Activated T-helper 1 cell treated with Interleukin-2 at 50 U/mL for 16 hours (primary cell): ENCODE measurements around the gene HEBP2.

Source experiments
- DNase-seq: peaks from one replicate; pipeline ENCODE4 v3.0.0-alpha.2; 2020; ENCODE audit warnings: low read depth

Gene HEBP2

DNA sequence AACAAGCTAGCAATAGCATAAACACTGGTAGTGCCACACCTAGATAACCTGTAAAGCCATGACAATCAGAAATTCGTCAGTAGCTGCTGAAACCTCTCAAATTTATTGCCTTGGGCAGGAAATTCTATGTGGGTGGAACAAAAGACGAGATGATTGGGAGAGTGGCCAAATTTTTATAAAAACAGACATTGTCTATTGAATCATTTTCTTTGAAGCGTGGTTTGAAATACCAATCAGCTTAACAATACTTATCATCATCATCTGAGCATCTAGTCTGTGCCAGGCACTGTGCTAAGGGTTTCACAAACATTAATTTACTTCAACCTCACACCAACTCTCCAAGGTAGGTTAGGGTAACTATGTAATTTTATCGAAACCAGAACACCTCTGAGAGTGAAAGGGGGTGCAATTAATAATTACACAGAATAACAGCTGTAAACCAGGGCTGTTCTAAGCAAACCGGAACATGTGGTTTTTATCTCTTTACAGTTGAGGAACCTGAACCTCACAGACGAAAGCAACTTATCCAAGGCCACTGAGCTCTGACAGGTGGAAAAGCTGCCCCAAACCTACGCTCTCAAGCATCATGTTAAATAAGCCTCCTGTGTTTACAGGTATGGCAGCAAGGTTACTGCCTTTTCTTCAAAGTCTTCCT lies 51.9 kb downstream of the HEBP2 start:
- DNase-seq = no peak

GRCh38 chr6:138456401-138456790 lies 52.4 kb downstream of the HEBP2 start:
- no peak for DNase-seq

GRCh38 chr6:138461647-138462046 lies 57.6 kb downstream of the HEBP2 start:
- no peak for DNase-seq

- DNase-seq = no peak
These were observed 60.1 kb downstream of the HEBP2 start for GRCh38 chr6:138464085-138464484.

GRCh38 chr6:138465007-138465645 lies 61.1 kb downstream of the HEBP2 start:
- no peak for DNase-seq

DNA sequence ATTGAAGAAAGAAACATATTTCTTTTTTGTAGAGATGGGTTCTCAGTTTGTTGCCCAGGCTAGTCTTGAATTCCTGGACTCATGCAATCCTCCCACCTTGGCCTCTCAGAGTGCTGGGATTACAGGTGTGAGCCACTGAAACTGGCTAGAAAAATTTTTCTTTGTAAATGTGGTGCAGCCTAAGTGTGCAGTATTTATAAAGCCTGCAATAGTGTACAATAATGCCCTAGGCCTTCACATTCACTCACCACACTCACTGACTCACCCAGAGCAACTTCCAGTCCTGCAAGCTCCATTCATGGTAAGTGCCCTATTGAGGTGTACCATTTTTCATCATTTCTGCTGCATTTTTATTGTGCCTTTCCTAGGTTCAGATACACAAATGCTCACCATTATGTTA lies 63.9 kb downstream of the HEBP2 start:
- DNase-seq = no peak

- DNase-seq = no peak
These were observed 64.4 kb downstream of the HEBP2 start for GRCh38 chr6:138468320-138469015.
